ENCODE measurements around the gene NBPF11.
"Not testable (repeated sequence)": the region's sequence is repeated elsewhere in the genome, so short reads cannot be mapped to it uniquely, and the experiment has no call there.

The NBPF11 gene

GRCh38 chr1:148120395-148120794 is 31.7 kb downstream of the NBPF11 start:
- WGBS (ENCODE audit: insufficient coverage): no CpG with 5 or more reads among the region's 5 CpGs
- H3K27ac ChIP-seq (ENCODE audit: insufficient read depth in 1 of 2, low read depth in 1 of 2, low read length in 2 of 2, poor library complexity in 1 of 2, severe bottlenecking in 2 of 2); H3K9me3 ChIP-seq (ENCODE audit: control extremely low read depth in 1 of 5, control insufficient read depth in 4 of 5, insufficient read depth in 2 of 5, low read depth in 1 of 5, low read length in 4 of 5); CTCF ChIA-PET; POLR2A ChIA-PET; H3K36me3 ChIP-seq (ENCODE audit: control insufficient read depth in 4 of 4, insufficient read depth in 4 of 4, low read length in 3 of 4); H3K27me3 ChIP-seq (replicated peaks in 2 of 5; ENCODE audit: control insufficient read depth in 4 of 5, insufficient read depth in 5 of 5, low read length in 4 of 5); H3K4me3 ChIP-seq (ENCODE audit: control insufficient read depth in 1 of 7, extremely low read depth in 1 of 7, insufficient read depth in 4 of 7, low read depth in 2 of 7, low read length in 6 of 7); H3K4me1 ChIP-seq (ENCODE audit: control extremely low read depth in 1 of 4, control insufficient read depth in 4 of 4, insufficient read depth in 4 of 4, low read length in 3 of 4): not testable (repeated sequence)
- peak; percentile 12 to 29 (median 13) for DNase-seq

- H3K36me3 ChIP-seq (ENCODE audit: control insufficient read depth in 4 of 4, insufficient read depth in 4 of 4, low read length in 3 of 4); H3K9me3 ChIP-seq (ENCODE audit: control extremely low read depth in 1 of 5, control insufficient read depth in 4 of 5, insufficient read depth in 2 of 5, low read depth in 1 of 5, low read length in 4 of 5); H3K27me3 ChIP-seq (replicated peaks in 2 of 5; ENCODE audit: control insufficient read depth in 4 of 5, insufficient read depth in 5 of 5, low read length in 4 of 5); POLR2A ChIA-PET; H3K4me3 ChIP-seq (ENCODE audit: control insufficient read depth in 1 of 7, extremely low read depth in 1 of 7, insufficient read depth in 4 of 7, low read depth in 2 of 7, low read length in 6 of 7); DNase-seq; H3K4me1 ChIP-seq (ENCODE audit: control extremely low read depth in 1 of 4, control insufficient read depth in 4 of 4, insufficient read depth in 4 of 4, low read length in 3 of 4); H3K27ac ChIP-seq (ENCODE audit: insufficient read depth in 1 of 2, low read depth in 1 of 2, low read length in 2 of 2, poor library complexity in 1 of 2, severe bottlenecking in 2 of 2); CTCF ChIA-PET: not testable (repeated sequence)
- WGBS (ENCODE audit: insufficient coverage): 100% methylated on average over 1 of the region's 2 CpGs
Measured at GRCh38 chr1:148095732-148096131, 56.3 kb downstream of the NBPF11 start.

GRCh38 chr1:148086196-148086595 is 65.9 kb downstream of the NBPF11 start:
- H3K36me3 ChIP-seq (ENCODE audit: control insufficient read depth in 4 of 4, insufficient read depth in 4 of 4, low read length in 3 of 4); DNase-seq; H3K27ac ChIP-seq (ENCODE audit: insufficient read depth in 1 of 2, low read depth in 1 of 2, low read length in 2 of 2, poor library complexity in 1 of 2, severe bottlenecking in 2 of 2); H3K9me3 ChIP-seq (ENCODE audit: control extremely low read depth in 1 of 5, control insufficient read depth in 4 of 5, insufficient read depth in 2 of 5, low read depth in 1 of 5, low read length in 4 of 5); H3K4me1 ChIP-seq (ENCODE audit: control extremely low read depth in 1 of 4, control insufficient read depth in 4 of 4, insufficient read depth in 4 of 4, low read length in 3 of 4); CTCF ChIA-PET; H3K4me3 ChIP-seq (ENCODE audit: control insufficient read depth in 1 of 7, extremely low read depth in 1 of 7, insufficient read depth in 4 of 7, low read depth in 2 of 7, low read length in 6 of 7); H3K27me3 ChIP-seq (replicated peaks in 2 of 5; ENCODE audit: control insufficient read depth in 4 of 5, insufficient read depth in 5 of 5, low read length in 4 of 5); POLR2A ChIA-PET: not testable (repeated sequence)
- no CpG with 5 or more reads among the region's 1 CpG for WGBS (ENCODE audit: insufficient coverage)

GRCh38 chr1:148081205-148081604 is 70.9 kb downstream of the NBPF11 start:
- H3K36me3 ChIP-seq (ENCODE audit: control insufficient read depth in 4 of 4, insufficient read depth in 4 of 4, low read length in 3 of 4); H3K27me3 ChIP-seq (replicated peaks in 2 of 5; ENCODE audit: control insufficient read depth in 4 of 5, insufficient read depth in 5 of 5, low read length in 4 of 5); H3K9me3 ChIP-seq (ENCODE audit: control extremely low read depth in 1 of 5, control insufficient read depth in 4 of 5, insufficient read depth in 2 of 5, low read depth in 1 of 5, low read length in 4 of 5); CTCF ChIA-PET; H3K4me3 ChIP-seq (ENCODE audit: control insufficient read depth in 1 of 7, extremely low read depth in 1 of 7, insufficient read depth in 4 of 7, low read depth in 2 of 7, low read length in 6 of 7); H3K27ac ChIP-seq (ENCODE audit: insufficient read depth in 1 of 2, low read depth in 1 of 2, low read length in 2 of 2, poor library complexity in 1 of 2, severe bottlenecking in 2 of 2); DNase-seq; H3K4me1 ChIP-seq (ENCODE audit: control extremely low read depth in 1 of 4, control insufficient read depth in 4 of 4, insufficient read depth in 4 of 4, low read length in 3 of 4); POLR2A ChIA-PET: not testable (repeated sequence)
- WGBS (ENCODE audit: insufficient coverage): no CpG with 5 or more reads among the region's 1 CpG

GRCh38 chr1:148078632-148079519 is 73.2 kb downstream of the NBPF11 start:
- DNase-seq; H3K27me3 ChIP-seq (replicated peaks in 2 of 5; ENCODE audit: control insufficient read depth in 4 of 5, insufficient read depth in 5 of 5, low read length in 4 of 5); CTCF ChIA-PET; H3K9me3 ChIP-seq (ENCODE audit: control extremely low read depth in 1 of 5, control insufficient read depth in 4 of 5, insufficient read depth in 2 of 5, low read depth in 1 of 5, low read length in 4 of 5); H3K4me1 ChIP-seq (ENCODE audit: control extremely low read depth in 1 of 4, control insufficient read depth in 4 of 4, insufficient read depth in 4 of 4, low read length in 3 of 4); POLR2A ChIA-PET; H3K36me3 ChIP-seq (ENCODE audit: control insufficient read depth in 4 of 4, insufficient read depth in 4 of 4, low read length in 3 of 4); H3K27ac ChIP-seq (ENCODE audit: insufficient read depth in 1 of 2, low read depth in 1 of 2, low read length in 2 of 2, poor library complexity in 1 of 2, severe bottlenecking in 2 of 2): not testable (repeated sequence)
- WGBS (ENCODE audit: insufficient coverage): no CpG with 5 or more reads among the region's 54 CpGs
- H3K4me3 ChIP-seq (ENCODE audit: control insufficient read depth in 1 of 7, extremely low read depth in 1 of 7, insufficient read depth in 4 of 7, low read depth in 2 of 7, low read length in 6 of 7): peak overlapping the region in 1 of 7 experiments; percentile 45

- no CpG with 5 or more reads among the region's 13 CpGs for WGBS (ENCODE audit: insufficient coverage)
- POLR2A ChIA-PET: not testable (repeated sequence)
Measured at GRCh38 chr1:148078090-148078489, 74.0 kb downstream of the NBPF11 start.

GRCh38 chr1:148077458-148077857 is 74.6 kb downstream of the NBPF11 start:
- H3K27me3 ChIP-seq (replicated peaks in 2 of 5; ENCODE audit: control insufficient read depth in 4 of 5, insufficient read depth in 5 of 5, low read length in 4 of 5); DNase-seq; H3K4me3 ChIP-seq (ENCODE audit: control insufficient read depth in 1 of 7, extremely low read depth in 1 of 7, insufficient read depth in 4 of 7, low read depth in 2 of 7, low read length in 6 of 7); H3K36me3 ChIP-seq (ENCODE audit: control insufficient read depth in 4 of 4, insufficient read depth in 4 of 4, low read length in 3 of 4); H3K27ac ChIP-seq (ENCODE audit: insufficient read depth in 1 of 2, low read depth in 1 of 2, low read length in 2 of 2, poor library complexity in 1 of 2, severe bottlenecking in 2 of 2); CTCF ChIA-PET; H3K4me1 ChIP-seq (ENCODE audit: control extremely low read depth in 1 of 4, control insufficient read depth in 4 of 4, insufficient read depth in 4 of 4, low read length in 3 of 4); POLR2A ChIA-PET; H3K9me3 ChIP-seq (ENCODE audit: control extremely low read depth in 1 of 5, control insufficient read depth in 4 of 5, insufficient read depth in 2 of 5, low read depth in 1 of 5, low read length in 4 of 5): not testable (repeated sequence)
- no CpG with 5 or more reads among the region's 3 CpGs for WGBS (ENCODE audit: insufficient coverage)

More at GRCh38 chr1:148078090-148078489, 74.0 kb downstream of the NBPF11 start:
- H3K4me3 ChIP-seq (ENCODE audit: control insufficient read depth in 1 of 7, extremely low read depth in 1 of 7, insufficient read depth in 4 of 7, low read depth in 2 of 7, low read length in 6 of 7); H3K36me3 ChIP-seq (ENCODE audit: control insufficient read depth in 4 of 4, insufficient read depth in 4 of 4, low read length in 3 of 4); H3K27me3 ChIP-seq (replicated peaks in 2 of 5; ENCODE audit: control insufficient read depth in 4 of 5, insufficient read depth in 5 of 5, low read length in 4 of 5); CTCF ChIA-PET; H3K9me3 ChIP-seq (ENCODE audit: control extremely low read depth in 1 of 5, control insufficient read depth in 4 of 5, insufficient read depth in 2 of 5, low read depth in 1 of 5, low read length in 4 of 5); DNase-seq; H3K27ac ChIP-seq (ENCODE audit: insufficient read depth in 1 of 2, low read depth in 1 of 2, low read length in 2 of 2, poor library complexity in 1 of 2, severe bottlenecking in 2 of 2); H3K4me1 ChIP-seq (ENCODE audit: control extremely low read depth in 1 of 4, control insufficient read depth in 4 of 4, insufficient read depth in 4 of 4, low read length in 3 of 4): not testable (repeated sequence)

Measured in common myeloid progenitor, CD34-positive (primary cell).